GM19397 (cell line): ENCODE data around the gene DMKN.

Source experiments
- ATAC-seq: cut with Tn5 transposase; IDR thresholded peaks from one replicate; pipeline ENCODE4 v1.9.1; 2021; ENCODE audit warnings: mild to moderate bottlenecking, moderate library complexity; ENCODE audit not compliant: unreplicated experiment

DMKN gene

GRCh38 chr19:35549879-35550523 lies 36.6 kb upstream of the DMKN start:
- no peak for ATAC-seq

GRCh38 chr19:35549174-35549788 lies 35.8 kb upstream of the DMKN start:
- ATAC-seq = no peak

- no peak for ATAC-seq
These were observed 33.1 kb upstream of the DMKN start for GRCh38 chr19:35546532-35546931.

- ATAC-seq = peak; percentile 43
These were observed 32.5 kb upstream of the DMKN start for GRCh38 chr19:35545855-35546381.

GRCh38 chr19:35545001-35545854 lies 31.8 kb upstream of the DMKN start, which contains the start of gene TMEM147:
TSS of gene TMEM147 (plus strand) at chr19:35545626. CDS start at chr19:35545740, 114 bp downstream.
- ATAC-seq = peak; percentile 84

GRCh38 chr19:35544110-35544802 lies 30.8 kb upstream of the DMKN start:
- no peak for ATAC-seq

GRCh38 chr19:35543280-35544109 lies 30.0 kb upstream of the DMKN start:
- ATAC-seq = no peak

GRCh38 chr19:35542209-35542608 lies 28.8 kb upstream of the DMKN start:
- ATAC-seq = no peak

- no peak for ATAC-seq
These were observed 27.0 kb upstream of the DMKN start for GRCh38 chr19:35540356-35540927.

- ATAC-seq = no peak
These were observed 26.4 kb upstream of the DMKN start for GRCh38 chr19:35539850-35540249.

- ATAC-seq = no peak
These were observed 25.9 kb upstream of the DMKN start for GRCh38 chr19:35539314-35539713.

- no peak for ATAC-seq
These were observed 21.5 kb upstream of the DMKN start for GRCh38 chr19:35534803-35535480.

- ATAC-seq = no peak
These were observed 20.5 kb upstream of the DMKN start for GRCh38 chr19:35533822-35534392.

- ATAC-seq = no peak
These were observed 19.9 kb upstream of the DMKN start, which contains the start of gene GAPDHS for GRCh38 chr19:35533201-35533821. TSS of gene GAPDHS (plus strand) at chr19:35533456. CDS start at chr19:35533528, 72 bp downstream.

GRCh38 chr19:35531291-35531690 lies 17.8 kb upstream of the DMKN start:
- no peak for ATAC-seq

- no peak for ATAC-seq
These were observed 16.1 kb upstream of the DMKN start for GRCh38 chr19:35529241-35530218.
